ENCODE measurements around the gene TBXAS1.
A peak's percentile ranks its signal among the peaks of the same experiment; 100 is the strongest.

The TBXAS1 gene

GRCh38 chr7:139993169-139993568 is 164.1 kb downstream of the TBXAS1 start:
- Histone ChIP-seq H3K9ac (no peak overlapping the region), H4K20me1 (peaks cover 0 to 12% (median 0%) of the 10 kb centered on the region in 11 experiments; a peak in 2 of 22 replicates), H3K9me3 (replicated peaks in 1 of 11) (no peaks in the 10 kb centered on the region), H3K4me1 (peaks cover 34 to 64% (median 58%) of the 10 kb centered on the region in 10 experiments), H3K4me3 (no peak overlapping the region), H3K36me3 (peaks cover 0 to 4% (median 0%) of the 10 kb centered on the region in 11 experiments; a peak in 3 of 22 replicates), H3K27me3 (no peaks in the 10 kb centered on the region), H3K27ac (no peak overlapping the region), H3K4me2 (peak overlapping the region in 6 of 11 experiments; percentile 36 to 86 (median 60); a peak in 7 of 22 replicates)
- TF ChIP-seq Cebpa-rat (IDR thresholded peaks at IDR 0.05): no peak

- peaks cover 0 to 8% (median 0%) of the 10 kb centered on the region in 11 experiments; a peak in 2 of 22 replicates for H4K20me1 ChIP-seq
- no peaks in the 10 kb centered on the region for H3K9me3 ChIP-seq (replicated peaks in 1 of 11)
- peaks cover 33 to 60% (median 54%) of the 10 kb centered on the region in 10 experiments for H3K4me1 ChIP-seq
- H3K9ac ChIP-seq: no peak overlapping the region
- TF ChIP-seq Cebpa-rat (IDR thresholded peaks at IDR 0.05): no peak
- no peaks in the 10 kb centered on the region for H3K27me3 ChIP-seq
- no peaks in the 10 kb centered on the region; a peak in 2 of 22 replicates for H3K36me3 ChIP-seq
- H3K27ac ChIP-seq: no peak overlapping the region
- no peak overlapping the region for H3K4me2 ChIP-seq
- H3K4me3 ChIP-seq: no peak overlapping the region
Observed at GRCh38 chr7:139993592-139993991, 164.5 kb downstream of the TBXAS1 start.

- Histone ChIP-seq H3K9ac (no peak overlapping the region), H3K9me3 (replicated peaks in 1 of 11) (no peaks in the 10 kb centered on the region), H4K20me1 (peaks cover 0 to 3% (median 0%) of the 10 kb centered on the region in 11 experiments; a peak in 2 of 22 replicates), H3K27ac (no peak overlapping the region), H3K4me1 (peaks cover 25 to 52% (median 46%) of the 10 kb centered on the region in 10 experiments), H3K4me2 (peak overlapping the region in 7 of 11 experiments; percentile 31 to 68 (median 50); a peak in 11 of 22 replicates), H3K36me3 (no peaks in the 10 kb centered on the region; a peak in 1 of 22 replicates), H3K4me3 (no peak overlapping the region), H3K27me3 (no peaks in the 10 kb centered on the region)
- no peak for TF ChIP-seq Cebpa-rat (IDR thresholded peaks at IDR 0.05)
Observed at GRCh38 chr7:139994356-139994755, 165.3 kb downstream of the TBXAS1 start.

GRCh38 chr7:139995017-139995915 is 166.2 kb downstream of the TBXAS1 start:
- no peaks in the 10 kb centered on the region; a peak in 1 of 22 replicates for H4K20me1 ChIP-seq
- H3K27me3 ChIP-seq: no peaks in the 10 kb centered on the region
- no peaks in the 10 kb centered on the region for H3K9me3 ChIP-seq (replicated peaks in 1 of 11)
- TF ChIP-seq Cebpa-rat (IDR thresholded peaks at IDR 0.05): no peak
- peaks cover 17 to 43% (median 37%) of the 10 kb centered on the region in 10 experiments for H3K4me1 ChIP-seq
- H3K36me3 ChIP-seq: no peaks in the 10 kb centered on the region; a peak in 1 of 22 replicates
- H3K27ac ChIP-seq: no peak overlapping the region
- H3K9ac ChIP-seq: no peak overlapping the region
- H3K4me2 ChIP-seq: peak overlapping the region in 8 of 11 experiments; percentile 18 to 68 (median 50); a peak in 15 of 22 replicates
- H3K4me3 ChIP-seq: no peak overlapping the region

GRCh38 chr7:139998572-139998971 is 169.5 kb downstream of the TBXAS1 start:
- H3K4me2 ChIP-seq: no peak overlapping the region
- TF ChIP-seq Cebpa-rat (IDR thresholded peaks at IDR 0.05): no peak
- H3K27me3 ChIP-seq: no peaks in the 10 kb centered on the region
- H4K20me1 ChIP-seq: peaks cover 0 to 7% (median 0%) of the 10 kb centered on the region in 11 experiments; a peak in 2 of 22 replicates
- H3K9ac ChIP-seq: no peak overlapping the region
- no peaks in the 10 kb centered on the region for H3K9me3 ChIP-seq (replicated peaks in 1 of 11)
- H3K4me3 ChIP-seq: no peak overlapping the region
- H3K4me1 ChIP-seq: peaks cover under 1 to 15% (median 13%) of the 10 kb centered on the region in 10 experiments; a peak in 17 of 20 replicates
- no peak overlapping the region for H3K27ac ChIP-seq
- no peaks in the 10 kb centered on the region; a peak in 1 of 22 replicates for H3K36me3 ChIP-seq

GRCh38 chr7:139999516-139999915 is 170.5 kb downstream of the TBXAS1 start:
- H4K20me1 ChIP-seq: peaks cover 0 to 7% (median 0%) of the 10 kb centered on the region in 11 experiments; a peak in 2 of 22 replicates
- TF ChIP-seq Cebpa-rat (IDR thresholded peaks at IDR 0.05): no peak
- H3K9ac ChIP-seq: no peak overlapping the region
- no peak overlapping the region for H3K4me3 ChIP-seq
- no peaks in the 10 kb centered on the region for H3K9me3 ChIP-seq (replicated peaks in 1 of 11)
- H3K4me2 ChIP-seq: no peak overlapping the region
- peaks cover 3 to 13% (median 11%) of the 10 kb centered on the region in 10 experiments; a peak in 17 of 20 replicates for H3K4me1 ChIP-seq
- no peak overlapping the region for H3K27ac ChIP-seq
- H3K36me3 ChIP-seq: no peaks in the 10 kb centered on the region; a peak in 1 of 22 replicates
- H3K27me3 ChIP-seq: no peaks in the 10 kb centered on the region

- peaks cover 0 to 7% (median 0%) of the 10 kb centered on the region in 11 experiments; a peak in 2 of 22 replicates for H4K20me1 ChIP-seq
- no peak overlapping the region for H3K4me3 ChIP-seq
- no peaks in the 10 kb centered on the region for H3K9me3 ChIP-seq (replicated peaks in 1 of 11)
- H3K4me2 ChIP-seq: no peak overlapping the region
- peaks cover 0 to 8% (median 0%) of the 10 kb centered on the region in 10 experiments; a peak in 2 of 20 replicates for H3K4me1 ChIP-seq
- H3K9ac ChIP-seq: no peak overlapping the region
- no peaks in the 10 kb centered on the region; a peak in 1 of 22 replicates for H3K36me3 ChIP-seq
- no peak overlapping the region for H3K27ac ChIP-seq
- TF ChIP-seq Cebpa-rat (IDR thresholded peaks at IDR 0.05): no peak
- H3K27me3 ChIP-seq: no peaks in the 10 kb centered on the region
Observed at GRCh38 chr7:140000666-140001268, 171.7 kb downstream of the TBXAS1 start.

GRCh38 chr7:140003913-140004382 is 174.9 kb downstream of the TBXAS1 start:
- H3K9ac ChIP-seq: no peak overlapping the region
- no peak overlapping the region for H3K4me3 ChIP-seq
- H3K4me2 ChIP-seq: no peak overlapping the region
- no peak overlapping the region for H3K27ac ChIP-seq
- H3K36me3 ChIP-seq: peaks cover 0 to 15% (median 0%) of the 10 kb centered on the region in 11 experiments; a peak in 3 of 22 replicates
- H3K4me1 ChIP-seq: peaks cover 0 to 8% (median 0%) of the 10 kb centered on the region in 10 experiments; a peak in 2 of 20 replicates
- H3K27me3 ChIP-seq: no peaks in the 10 kb centered on the region
- peaks cover 0 to 7% (median 0%) of the 10 kb centered on the region in 11 experiments; a peak in 2 of 22 replicates for H4K20me1 ChIP-seq
- no peak for TF ChIP-seq Cebpa-rat (IDR thresholded peaks at IDR 0.05)
- no peaks in the 10 kb centered on the region for H3K9me3 ChIP-seq (replicated peaks in 1 of 11)

Measured in BLaER1 treated with 17β-estradiol and CSF1 and Interleukin-3, amounts not matched to agents 10 nM and 100 nM (cell line).